Activated CD8-positive, alpha-beta memory T cell treated with anti-CD3 and anti-CD28 coated beads, Interleukin-2, amount 50 U/mL, for 1 hour (primary cell): ENCODE results near the gene OXCT1.
A peak's percentile ranks its signal among the peaks of the same experiment; 100 is the strongest.
"Not testable (repeated sequence)": the region's sequence is repeated elsewhere in the genome, so short reads cannot be mapped to it uniquely, and the experiment has no call there.

ENCODE experiments used
- DNase-seq: peaks from one replicate; pipeline ENCODE4 v3.0.0-alpha.2; 2020; ENCODE audit errors: extremely low read depth

Gene OXCT1

DNA sequence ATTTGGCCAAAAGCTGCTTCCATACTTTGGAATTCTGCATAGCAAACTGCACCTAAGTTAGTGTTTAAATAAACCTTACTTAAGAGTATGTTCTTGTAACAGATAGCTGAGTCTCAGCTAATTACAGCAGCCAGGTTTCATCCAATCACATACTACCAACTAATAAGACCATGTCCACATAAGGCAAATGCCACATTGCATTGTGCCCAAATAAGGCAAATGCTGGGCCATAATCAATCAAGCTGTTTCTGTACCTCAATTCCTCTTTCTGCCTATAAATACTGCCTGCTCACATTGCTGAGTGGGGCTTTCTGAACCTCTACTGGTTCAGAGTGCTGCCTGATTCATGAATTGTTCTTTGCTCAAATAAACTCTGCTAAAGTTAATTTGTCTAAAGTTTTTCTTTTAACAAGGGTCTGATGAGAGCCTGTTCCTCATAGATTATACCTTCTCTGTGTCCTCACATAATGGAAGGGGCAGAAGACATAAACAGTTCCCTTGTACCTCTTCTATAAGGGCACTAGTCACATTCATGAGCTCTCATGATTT, 4.4 kb upstream of the OXCT1 start:
- DNase-seq = no peak

DNA sequence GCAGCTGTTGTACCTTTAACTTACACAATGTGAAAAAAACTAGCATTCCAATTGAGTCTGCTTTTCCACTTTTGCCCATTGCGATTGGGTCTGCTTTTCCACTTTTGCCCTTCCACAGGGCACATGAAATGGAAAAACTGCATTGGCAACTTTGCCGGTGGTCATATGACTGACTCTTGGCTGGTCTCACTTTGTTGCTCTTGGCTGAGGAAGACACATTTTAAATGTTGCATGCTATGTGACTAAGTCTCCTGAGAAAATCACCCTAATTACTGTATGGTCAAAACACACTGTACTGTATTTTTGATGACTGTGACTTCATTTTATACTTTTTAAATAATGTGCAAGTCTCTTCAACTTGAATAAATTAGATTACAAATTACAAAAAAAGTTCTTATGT, 1.6 kb upstream of the OXCT1 start:
- no peak for DNase-seq

DNA sequence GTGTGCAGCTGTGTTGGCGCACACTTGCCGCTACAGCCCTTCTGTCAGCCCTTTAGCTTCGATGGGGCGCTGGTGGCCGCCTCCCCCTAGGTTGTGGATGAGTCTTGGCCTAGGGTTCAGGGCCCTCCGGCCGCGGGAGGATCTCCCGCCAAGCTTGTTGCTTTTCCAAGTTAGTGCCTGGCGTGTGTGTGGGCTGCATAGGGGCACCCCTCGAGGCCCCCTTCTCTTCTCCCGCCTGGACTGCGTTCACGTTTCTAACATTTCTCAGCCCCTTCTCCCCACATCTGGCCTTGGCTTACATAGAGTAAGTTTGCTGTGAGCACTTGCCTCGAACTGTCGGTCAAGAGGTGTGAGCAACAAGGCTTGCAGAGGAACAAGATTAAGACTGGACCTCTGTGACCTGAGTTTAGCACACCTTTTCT, 413 bp upstream of the OXCT1 start:
- no peak for DNase-seq

DNA sequence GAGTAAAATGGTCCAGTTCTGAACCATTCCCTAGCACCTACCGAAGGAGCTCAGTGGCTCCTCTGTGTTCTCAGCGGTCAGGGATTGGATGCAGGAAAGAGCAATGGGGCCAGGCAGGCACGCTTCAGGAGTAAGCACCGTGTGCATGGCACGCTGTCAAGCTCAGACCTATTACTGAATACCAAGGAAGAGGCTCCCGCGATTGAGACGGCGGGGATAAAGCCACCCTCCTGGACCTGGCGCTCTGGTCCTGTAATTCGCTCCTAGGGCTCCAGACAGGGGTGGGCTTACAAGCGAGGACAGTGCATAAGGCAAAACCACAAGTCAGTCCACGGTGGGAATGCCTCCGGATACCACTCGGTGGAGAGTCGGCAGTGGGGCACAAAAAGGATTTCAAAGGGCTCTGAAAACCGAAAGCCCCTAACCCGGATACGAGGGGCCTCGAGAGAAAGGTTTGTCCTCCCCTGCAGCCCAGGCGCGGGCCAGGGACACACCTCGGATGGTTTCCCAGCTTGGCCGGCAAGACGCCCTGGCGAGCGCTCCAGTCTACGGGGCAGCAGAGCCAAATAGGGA, 988 bp downstream of the OXCT1 start:
- no peak for DNase-seq

DNA sequence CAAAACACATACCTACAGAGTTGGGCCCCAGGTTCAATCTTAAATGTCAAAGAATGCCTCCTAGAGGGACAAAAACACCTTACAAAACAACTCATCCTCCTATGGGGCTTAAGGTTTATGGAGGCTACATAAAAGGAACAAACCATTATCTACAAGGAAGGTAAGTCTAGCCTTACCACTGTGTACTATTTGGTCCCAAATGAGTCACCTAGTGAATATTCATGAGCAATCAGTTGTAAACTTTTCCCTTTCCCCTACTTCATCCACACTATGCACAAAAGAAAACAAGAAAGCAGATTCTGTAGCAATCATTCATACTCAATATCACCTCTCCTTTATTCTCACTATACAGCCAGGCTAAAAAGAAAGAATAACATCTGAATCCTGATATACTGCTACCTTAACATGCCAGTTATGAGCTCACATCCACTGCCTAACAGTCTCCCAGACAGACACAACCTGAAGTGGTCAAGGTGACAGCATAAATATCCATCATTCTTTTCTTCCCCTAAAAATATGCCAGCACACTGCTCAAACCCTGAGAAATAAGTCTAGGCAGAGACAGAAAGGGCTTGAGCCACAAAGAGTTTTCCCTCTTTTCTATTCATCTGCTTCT, 6.2 kb downstream of the OXCT1 start:
- no peak for DNase-seq

DNA sequence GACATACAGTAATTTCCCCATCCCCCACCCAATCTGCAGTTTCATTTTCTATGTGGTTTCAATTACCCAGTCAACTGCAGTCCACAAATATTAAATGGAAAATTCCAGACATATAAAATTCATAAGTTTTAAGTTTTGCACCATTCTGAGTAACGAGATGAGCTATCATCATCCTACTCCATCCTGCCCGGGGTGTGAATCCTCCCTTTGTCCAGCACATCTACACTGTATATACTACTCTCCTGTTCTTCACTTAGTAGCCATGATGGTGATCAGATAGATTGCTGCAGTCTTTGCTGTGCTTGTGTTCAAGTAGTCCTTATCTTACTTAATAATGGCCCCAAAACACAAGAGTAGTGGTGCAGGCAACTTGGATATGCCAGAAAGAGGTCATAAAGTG, 11.3 kb downstream of the OXCT1 start:
- no peak for DNase-seq

DNA sequence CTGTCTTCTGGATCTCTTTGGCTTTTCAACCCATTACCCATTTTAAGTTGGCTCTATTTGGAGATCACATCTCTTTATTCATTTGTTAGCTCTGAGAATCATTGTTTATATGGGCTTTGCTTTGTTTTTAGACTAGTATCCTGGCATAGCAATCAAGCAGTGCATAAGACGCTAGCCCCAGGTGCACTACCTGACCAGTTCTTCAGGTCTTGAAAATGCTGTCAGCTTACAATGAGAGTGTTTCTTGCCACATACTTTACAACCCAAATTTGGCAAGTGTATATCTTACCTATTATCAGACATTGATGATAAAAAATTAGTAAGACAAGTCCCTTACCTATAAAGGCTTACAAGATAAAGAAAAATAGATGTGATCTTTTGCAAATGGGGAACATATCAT, 12.2 kb downstream of the OXCT1 start:
- DNase-seq = no peak

DNA sequence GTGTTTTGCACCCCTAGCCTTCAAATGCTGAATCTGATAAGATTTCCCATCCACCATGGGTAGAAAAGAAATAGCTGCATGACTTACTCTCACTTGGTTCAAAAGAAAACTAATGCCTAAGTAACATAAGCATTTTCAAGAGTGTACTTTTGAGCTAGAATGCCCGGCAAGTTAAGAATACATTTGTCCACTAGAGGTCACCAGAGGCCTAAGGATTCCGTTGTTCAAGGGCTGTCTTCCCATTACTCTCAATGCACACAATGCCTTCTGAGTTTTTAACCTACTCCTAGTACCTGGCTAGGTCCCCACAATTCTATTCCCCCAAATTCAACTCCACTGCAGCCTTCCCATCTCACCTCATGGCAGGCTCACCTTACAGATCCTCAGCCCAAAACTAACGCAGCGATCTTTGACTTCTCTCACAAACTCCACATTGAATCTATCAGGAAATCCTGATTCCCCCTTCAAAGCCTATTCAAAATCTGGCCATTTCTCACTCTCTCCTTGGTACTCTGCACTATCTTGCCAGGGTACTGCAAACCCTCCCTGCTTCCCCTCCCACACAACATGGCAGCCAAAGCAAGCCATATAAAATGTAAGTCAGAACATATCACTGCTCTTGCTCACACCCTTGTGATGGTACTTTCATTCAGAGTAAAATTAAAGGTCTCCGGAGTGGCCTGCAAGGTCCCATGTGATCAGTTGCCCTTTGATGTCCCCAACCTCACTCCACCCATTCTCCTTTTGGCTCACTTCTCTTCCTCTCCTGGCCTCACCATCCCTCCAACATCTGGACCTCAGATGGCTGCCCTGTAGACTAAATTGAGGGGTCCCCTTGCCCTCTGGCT, 13.4 kb downstream of the OXCT1 start:
- DNase-seq = peak; percentile 26

DNA sequence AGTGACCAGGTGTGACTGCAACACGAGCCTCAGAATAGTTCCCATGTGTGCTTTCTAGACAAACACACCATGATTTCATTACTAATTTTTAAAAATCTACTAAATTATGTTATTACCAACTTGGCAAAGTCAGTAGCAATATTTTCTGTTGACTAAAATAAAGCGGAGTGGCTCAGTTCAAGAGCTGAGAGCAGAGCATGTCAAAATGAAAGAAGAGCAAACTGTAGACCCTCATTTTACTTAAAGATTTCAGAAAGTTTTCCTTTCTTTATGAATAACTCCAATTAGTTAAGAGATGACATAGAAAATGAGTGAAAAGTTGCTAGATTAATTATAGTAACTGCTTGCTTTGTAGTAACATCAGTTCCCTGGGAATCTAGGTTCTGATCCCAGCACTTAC, 17.9 kb downstream of the OXCT1 start:
- DNase-seq = no peak

DNA sequence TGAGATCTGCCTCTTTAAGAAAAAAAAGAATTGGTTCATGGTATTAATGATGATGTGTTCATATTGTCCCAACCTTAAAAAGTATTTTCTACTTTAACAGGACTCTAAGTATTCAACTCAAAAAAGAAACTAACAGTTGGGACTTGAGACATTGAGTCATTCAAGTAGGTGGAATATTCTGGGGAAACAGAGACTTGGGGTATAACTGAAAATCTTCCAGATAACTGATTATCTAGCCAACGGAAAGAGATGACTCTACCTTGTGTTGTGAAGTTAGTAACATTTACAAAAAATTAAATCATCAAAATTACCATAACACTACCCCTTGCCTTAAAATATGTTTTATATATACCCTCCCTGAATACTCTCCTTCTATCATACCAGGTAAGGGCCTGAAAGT, 19.1 kb downstream of the OXCT1 start:
- no peak for DNase-seq

DNA sequence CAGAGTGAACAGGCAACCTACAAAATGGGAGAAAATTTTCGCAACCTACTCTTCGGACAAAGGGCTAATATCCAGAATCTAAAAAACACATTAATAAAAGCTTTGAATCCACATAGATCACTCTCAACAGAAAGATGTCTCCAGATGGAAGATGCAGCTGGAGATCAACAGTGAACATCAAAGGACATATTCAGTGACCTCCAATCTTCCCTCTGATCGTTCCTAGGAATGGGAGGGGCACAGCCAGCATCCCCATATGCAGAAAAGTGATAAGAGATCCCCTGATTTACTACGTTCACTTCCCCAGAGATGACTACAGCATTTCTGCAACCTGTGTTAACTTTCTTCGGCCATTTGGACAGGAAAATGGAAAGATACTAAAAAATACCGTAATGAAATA, 21.2 kb downstream of the OXCT1 start:
- no peak for DNase-seq

DNA sequence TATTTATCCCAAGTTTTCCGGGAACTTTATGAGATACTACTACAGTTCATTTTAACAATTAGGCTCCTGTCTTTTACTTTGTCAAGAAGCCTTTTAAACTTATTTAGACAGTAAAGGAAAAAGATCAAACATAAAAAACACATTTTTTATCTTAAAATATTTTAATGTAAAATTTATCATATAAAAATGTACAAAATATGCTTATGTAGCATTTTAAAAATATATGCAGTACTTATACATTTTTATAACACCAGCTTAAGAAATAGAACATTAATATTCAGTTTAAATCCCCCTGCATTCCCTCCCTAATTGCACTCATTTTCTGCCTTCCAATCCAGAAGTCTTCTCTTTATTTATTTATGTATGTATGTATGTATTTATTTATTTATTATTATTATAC, 24.5 kb downstream of the OXCT1 start:
- DNase-seq = not testable (repeated sequence)

DNA sequence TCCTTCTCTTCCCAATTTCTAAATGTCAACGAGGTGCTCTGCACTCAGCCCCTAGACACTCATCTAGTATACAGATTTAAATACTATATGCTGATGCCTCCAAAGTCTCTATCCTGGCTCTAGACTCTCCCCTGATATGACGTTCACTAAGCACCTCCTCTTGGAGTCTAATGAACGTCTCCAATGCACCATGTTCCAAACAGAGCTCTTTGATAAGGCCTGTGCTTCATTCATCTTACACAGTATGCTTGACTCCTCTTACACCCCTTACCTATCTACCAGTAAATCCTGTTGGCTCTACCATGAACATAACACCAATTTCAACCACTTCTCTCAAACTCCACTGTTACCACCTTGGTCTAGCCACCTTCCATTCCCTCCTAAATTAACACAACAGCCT, 25.7 kb downstream of the OXCT1 start:
- DNase-seq = no peak

DNA sequence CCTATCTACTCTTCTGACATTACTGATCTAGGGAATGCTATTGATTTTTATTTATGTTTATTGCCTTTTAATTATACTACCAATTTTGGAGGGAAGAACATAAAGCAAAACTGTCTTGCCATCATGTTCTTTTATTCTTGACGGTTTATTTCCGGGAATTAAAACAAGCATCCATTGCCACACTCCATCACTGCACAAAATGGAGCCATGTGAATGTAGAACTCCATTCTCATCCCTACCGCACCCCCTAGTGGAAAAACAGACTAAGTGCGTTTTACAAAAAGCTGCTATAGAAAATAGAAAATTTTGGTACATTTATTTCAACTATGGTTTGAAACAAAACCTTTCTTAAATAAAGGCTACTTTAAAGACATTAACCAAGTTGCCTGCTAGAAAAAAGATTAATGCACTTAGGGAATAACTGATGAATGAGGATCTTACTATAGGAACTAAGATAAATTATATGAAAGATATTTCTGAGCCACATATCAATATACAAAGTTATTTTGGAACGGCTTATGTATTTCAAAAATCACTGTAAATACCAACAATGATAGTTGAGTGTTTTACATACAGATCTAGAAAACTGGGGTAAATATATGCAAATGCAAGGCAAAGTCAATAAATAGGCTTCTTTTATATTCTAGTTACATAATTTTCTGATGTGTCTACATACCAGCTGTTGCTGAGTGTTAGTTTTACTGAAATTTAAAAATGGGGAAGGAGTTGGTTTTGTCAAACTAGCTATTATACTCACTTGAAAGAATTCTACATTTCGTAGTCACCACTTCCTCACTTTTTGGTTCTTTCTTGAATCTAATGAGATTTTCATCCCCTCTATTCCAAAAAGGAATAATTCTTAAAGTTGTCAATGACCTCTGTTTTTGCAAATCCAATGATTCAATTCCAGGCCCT, 26.5 kb downstream of the OXCT1 start:
- no peak for DNase-seq

DNA sequence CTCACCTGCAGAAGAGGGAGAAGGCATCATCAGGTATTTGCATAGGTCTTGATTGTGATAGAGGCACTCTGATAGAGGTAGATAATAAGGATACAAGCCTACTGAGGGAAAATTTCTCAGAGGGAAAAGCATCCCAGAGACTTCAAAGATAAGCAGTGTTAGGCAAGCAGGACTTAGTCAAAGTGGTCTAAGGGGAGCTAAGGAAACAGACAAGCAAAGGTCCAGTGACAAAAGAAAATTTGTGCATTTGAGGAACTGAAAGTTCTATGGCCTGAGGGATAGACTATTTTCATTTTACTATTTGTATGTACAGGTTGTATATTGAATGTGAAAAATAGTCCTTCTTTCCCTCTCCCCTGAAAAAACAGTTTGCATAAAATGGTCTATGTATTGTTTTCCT, 27.4 kb downstream of the OXCT1 start:
- no peak for DNase-seq

DNA sequence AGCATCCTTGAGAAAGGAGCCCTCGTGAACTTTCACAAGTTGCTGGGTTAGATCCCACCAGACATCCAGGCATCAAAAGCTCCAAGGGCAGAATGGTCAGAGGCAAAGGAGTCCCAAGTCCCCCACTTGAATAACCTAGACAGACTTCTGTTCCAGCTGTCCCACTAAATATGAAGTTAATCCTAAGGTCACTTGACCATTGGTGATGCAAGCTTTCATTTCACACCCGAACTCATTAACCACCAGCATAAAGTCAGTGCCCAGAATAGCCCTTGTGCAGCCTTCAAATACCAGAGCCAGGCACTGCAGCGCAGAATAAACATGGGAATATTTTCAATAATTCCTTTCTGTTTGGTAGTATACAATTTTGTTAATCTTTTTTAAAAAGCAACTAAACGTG, 28.9 kb downstream of the OXCT1 start:
- no peak for DNase-seq

DNA sequence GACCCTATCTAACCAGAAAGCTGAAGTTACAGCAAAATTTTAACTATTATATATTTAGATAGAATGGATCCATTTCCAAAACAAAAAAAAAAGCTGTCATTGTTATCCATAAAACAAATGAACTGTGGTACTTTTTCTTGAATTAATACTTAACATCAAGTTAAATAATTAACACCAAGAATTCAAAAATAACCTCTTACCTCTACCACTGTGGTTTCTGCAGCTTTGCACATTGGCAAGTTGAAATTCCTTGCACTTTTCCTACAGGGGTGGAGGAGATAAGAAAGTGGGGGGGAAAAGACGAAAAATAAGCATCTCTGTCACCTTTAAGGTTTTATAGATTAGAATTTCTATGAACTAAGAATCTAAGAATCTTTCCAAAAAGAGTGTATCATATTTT, 30.0 kb downstream of the OXCT1 start:
- no peak for DNase-seq

DNA sequence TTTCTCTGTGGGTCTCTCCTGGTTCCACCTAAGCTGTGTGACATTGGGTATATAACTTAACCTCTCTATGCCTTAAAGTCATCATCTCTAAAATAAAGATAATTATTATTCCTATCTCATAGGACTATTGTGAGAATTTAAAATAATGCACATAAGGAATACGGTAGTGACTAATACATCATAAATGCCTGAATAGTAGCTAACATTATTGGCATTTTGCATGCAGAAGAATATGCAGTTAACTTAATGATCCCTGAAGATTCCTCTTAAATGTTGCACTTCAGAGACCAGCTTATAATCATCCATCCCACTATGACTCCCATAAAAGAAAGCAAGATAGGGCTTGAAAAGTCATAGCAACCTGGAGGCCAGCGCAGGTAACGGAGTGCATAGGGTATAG, 32.4 kb downstream of the OXCT1 start:
- DNase-seq = no peak

DNA sequence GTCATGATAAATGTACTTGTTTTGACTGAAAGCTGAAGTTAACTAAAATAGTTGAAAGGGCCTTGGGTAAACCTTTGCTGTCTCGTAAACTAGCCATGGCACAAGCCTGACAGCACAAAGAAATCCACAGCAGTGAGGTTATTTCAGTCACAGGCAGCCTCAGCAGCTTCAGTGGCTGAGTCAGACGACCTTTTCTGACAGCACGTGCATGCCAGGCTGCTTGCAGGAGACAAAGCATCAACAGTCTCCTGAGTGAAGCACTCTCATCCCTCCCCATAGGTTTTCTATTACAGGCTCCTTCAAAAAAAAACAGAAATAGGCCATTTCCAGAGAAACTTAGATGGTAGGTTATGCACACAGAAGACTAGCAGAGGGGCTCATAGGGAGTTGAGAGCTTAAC, 34.6 kb downstream of the OXCT1 start:
- DNase-seq = no peak

DNA sequence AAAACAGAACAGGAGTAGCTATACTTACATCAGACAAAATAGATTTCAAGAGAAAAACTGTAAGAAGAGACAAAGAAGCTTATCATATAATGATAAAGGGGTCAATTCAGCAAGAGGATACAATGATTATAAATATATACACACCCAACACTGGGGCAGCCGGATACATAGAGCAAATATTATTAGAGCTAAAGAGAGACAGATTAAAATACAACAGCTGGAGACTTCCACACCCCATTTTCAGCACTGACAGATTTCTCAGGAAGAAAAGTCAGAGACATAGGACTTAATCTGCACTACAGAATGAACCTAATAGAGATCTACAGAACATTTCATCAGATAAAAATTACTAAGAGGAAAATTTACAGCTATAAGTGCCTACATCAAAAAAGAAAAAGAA, 35.7 kb downstream of the OXCT1 start:
- DNase-seq = no peak

DNA sequence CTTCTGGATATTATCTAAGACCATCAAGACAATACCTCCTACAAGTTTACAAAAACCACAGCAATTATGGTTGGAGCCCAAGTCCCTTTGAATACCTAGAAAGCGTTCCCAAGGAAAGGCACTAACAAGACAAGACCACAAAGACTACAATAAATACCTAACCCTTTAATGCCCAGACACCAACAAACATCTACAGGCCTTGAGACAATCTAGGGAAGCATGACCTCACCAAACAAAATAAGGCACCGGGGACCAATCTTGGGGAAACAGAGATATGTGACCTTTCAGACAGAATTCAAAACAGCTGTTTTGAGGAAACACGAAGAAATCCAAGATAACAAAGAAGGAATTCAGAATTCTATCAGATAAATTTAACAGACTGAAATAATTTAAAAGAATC, 37.8 kb downstream of the OXCT1 start:
- DNase-seq = no peak

DNA sequence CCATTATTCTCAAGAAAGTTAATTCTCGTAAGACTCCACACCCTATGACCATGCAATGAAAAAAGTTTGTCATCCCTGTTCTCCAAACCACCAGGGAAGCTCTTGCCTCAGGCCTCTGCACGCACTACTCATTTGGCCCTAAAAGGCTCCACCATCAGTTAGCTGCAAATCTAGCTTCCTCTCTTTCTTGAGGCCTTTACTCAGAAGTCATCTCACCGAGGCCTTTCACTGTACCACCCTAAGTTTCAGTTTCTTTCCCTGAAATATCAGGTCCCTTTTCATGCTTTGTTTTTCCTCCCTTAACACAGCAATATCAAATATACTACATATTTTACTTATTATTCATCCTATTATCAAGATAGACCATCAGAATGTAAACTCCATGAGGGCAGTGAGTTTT, 39.1 kb downstream of the OXCT1 start:
- no peak for DNase-seq
